ENCODE data around the gene MFSD12. TPM values are rescaled to one million over a fixed set of nuclear protein-coding genes. Genes with fewer than 3 reads are reported as not detected.
A peak's percentile ranks its signal among the peaks of the same experiment; 100 is the strongest.
"Not testable (repeated sequence)": the region's sequence is repeated elsewhere in the genome, so short reads cannot be mapped to it uniquely, and the experiment has no call there.

The MFSD12 gene
- total RNA-seq, 2 experiments from 2014 or later: 62.4 to 63.5 TPM

DNA sequence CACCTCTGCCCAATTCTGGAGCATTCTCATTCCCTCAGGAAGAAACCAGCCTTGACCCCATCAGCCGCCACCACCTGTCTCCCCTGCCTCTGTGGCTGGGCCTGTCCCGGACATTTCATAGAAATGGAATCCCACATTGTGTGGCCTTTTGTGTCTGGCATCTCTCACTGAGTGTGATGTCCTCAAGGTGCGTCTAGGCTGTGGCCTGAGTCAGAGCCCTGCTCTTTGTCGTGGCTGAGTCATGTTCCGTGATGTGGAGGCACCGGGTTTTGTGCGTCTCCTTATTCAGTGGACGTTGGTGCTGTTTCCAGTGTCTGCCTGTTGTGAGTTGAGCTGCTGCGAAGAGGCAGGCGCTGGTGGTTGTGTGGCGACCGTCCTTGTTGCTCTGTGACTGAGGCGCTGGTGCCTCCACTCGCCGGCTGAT is 47.8 kb downstream of the MFSD12 start:
- peak overlapping the region; percentile 30 for H3K27ac Mint-ChIP-seq

DNA sequence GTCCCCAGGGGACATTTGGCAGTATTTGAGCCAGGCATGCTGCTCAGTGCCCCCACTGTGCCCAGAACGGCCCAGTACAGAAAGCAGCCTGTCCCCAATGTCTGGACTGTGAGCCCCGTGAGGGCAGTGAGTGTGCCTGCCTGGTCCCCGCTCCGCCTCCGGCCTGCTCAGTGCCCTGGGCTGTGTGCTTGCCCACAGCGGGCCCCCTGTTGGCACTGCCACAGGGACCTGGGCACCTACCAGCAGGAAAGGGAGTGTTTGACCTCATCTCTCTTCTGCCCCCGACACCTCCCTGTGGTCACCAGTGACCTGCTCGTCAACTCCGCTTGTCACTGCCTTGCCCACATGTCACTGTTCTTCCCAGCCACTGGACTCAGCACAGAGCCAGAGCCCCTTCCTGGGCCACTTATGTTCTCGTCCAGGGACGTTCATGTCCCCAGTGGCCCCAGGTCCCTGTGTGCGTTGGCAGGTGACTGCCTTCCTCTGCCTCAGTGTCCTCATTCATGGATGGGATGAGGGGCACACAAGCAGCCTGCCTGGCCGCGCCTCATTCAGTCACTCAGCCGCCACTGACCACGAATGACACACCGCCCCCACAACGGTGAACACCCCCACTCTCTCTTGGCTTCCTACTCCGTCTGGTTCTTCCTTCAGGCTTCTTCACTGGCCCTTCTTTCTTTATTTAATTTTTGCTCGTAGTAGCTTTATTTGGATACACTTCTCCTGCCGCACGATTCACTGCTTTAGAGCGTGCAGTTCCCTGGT is 48.4 kb downstream of the MFSD12 start:
- Mint-ChIP-seq H3K36me3 (ENCODE audit: low read depth) (peaks cover 14% of the 10 kb centered on the region), H3K27ac (peak overlapping the region; percentile 30), H3K27me3 (no peaks in the 10 kb centered on the region), H3K4me1 (ENCODE audit: low read depth) (peaks cover 52% of the 10 kb centered on the region), H3K9me3 (no peaks in the 10 kb centered on the region), H3K4me3 (peak overlapping the region; percentile 37)
- ATAC-seq: no peak
- CTCF ChIA-PET: no interaction called here
- POLR2A ChIA-PET: interaction anchor here (0.6 kb wide), 1 partner anchor 14 kb away, joined by 5 read pairs; no protein-coding TSS in a partner anchor
- intact Hi-C loops (cut with micrococcal nuclease): no loop called here
- DNase-seq: peak; percentile 39
- TF ChIP-seq, protein P1, sequence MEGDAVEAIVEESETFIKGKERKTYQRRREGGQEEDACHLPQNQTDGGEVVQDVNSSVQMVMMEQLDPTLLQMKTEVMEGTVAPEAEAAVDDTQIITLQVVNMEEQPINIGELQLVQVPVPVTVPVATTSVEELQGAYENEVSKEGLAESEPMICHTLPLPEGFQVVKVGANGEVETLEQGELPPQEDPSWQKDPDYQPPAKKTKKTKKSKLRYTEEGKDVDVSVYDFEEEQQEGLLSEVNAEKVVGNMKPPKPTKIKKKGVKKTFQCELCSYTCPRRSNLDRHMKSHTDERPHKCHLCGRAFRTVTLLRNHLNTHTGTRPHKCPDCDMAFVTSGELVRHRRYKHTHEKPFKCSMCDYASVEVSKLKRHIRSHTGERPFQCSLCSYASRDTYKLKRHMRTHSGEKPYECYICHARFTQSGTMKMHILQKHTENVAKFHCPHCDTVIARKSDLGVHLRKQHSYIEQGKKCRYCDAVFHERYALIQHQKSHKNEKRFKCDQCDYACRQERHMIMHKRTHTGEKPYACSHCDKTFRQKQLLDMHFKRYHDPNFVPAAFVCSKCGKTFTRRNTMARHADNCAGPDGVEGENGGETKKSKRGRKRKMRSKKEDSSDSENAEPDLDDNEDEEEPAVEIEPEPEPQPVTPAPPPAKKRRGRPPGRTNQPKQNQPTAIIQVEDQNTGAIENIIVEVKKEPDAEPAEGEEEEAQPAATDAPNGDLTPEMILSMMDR (IDR thresholded peaks at IDR 0.05): no peak

More for the DNA sequence above, 47.8 kb downstream of the MFSD12 start:
- TF ChIP-seq, protein P1 (IDR thresholded peaks at IDR 0.05): no peak
- H3K4me1 Mint-ChIP-seq (ENCODE audit: low read depth): peaks cover 51% of the 10 kb centered on the region
- ChIA-PET CTCF (no interaction called here), POLR2A (interaction anchor here (0.6 kb wide), 1 partner anchor 15 kb away, joined by 5 read pairs; no protein-coding TSS in a partner anchor)
- peak; percentile 63 for DNase-seq
- no peaks in the 10 kb centered on the region for H3K27me3 Mint-ChIP-seq
- peaks cover 14% of the 10 kb centered on the region for H3K36me3 Mint-ChIP-seq (ENCODE audit: low read depth)
- intact Hi-C loops (cut with micrococcal nuclease): no loop called here
- ATAC-seq: no peak
- peak overlapping the region; percentile 0 for H3K4me3 Mint-ChIP-seq
- no peaks in the 10 kb centered on the region for H3K9me3 Mint-ChIP-seq

DNA sequence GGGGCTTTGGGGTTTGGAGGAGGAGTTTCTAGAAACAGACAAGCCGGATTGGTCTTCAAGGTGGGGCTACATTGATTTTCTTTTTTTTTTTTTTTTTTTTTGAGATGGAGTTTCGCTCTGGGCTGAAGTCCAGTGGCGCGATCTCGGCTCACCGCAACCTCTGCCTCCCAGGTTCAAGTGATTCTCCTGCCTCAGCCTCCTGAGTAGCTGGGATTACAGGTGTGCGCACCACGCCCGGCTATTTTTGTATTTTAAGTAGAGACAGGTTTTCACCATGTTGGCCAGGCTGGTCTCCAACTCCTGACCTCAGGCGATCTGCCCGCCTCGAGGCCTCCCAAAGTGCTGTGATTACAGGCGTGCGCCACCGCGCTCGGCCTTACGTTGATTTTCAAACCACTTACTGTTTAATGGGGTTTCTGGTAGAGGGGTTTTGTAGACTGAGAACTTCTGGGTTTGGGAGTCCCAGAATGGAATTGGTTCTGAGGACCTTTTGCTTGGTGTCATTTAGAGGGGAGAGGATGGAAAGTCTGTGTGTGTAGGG is 49.2 kb downstream of the MFSD12 start:
- POLR2A ChIA-PET; H3K9me3 Mint-ChIP-seq; CTCF ChIA-PET; ATAC-seq; H3K27ac Mint-ChIP-seq; H3K27me3 Mint-ChIP-seq; DNase-seq; intact Hi-C loops (cut with micrococcal nuclease): not testable (repeated sequence)
- peaks cover 49% of the 10 kb centered on the region for H3K4me1 Mint-ChIP-seq (ENCODE audit: low read depth)
- peaks cover 14% of the 10 kb centered on the region for H3K36me3 Mint-ChIP-seq (ENCODE audit: low read depth)
- H3K4me3 Mint-ChIP-seq: peak overlapping the region; percentile 88

DNA sequence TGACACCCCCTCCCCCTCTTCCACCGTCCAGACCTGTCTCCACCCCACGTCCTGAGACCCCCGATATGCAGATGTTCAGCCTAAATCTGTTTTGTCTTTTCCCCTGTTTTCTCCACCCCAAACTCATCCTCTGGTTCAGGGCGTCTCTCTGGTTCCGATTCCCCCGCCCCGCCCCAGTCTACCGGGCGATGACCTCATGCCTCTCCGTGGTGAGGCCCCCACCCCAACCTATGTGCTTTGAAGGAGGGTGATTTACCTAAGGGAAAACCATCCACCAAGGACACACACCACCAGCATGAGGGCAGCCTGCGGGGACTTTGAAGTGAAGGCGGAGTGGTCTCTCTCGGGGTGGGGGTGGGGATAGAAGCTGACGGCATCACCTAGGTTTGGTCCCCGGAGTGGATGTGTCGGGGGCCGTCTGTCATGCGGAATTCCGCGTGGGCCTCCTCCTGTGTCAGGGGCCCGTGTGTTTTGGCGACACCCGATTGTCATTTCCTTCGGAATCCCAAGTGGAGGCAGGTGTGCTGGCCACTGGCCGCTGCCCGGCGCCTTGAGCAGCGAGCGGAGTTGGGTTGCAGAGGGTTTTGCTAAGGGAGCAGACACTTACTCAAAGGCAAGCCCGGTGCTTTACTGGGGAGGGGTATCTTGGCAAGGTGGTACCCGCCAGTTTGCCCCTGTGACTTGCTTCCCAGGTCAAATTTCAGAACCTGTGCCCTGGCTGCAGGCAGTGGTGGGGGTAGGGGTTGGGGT is 49.8 kb downstream of the MFSD12 start:
- peaks cover 49% of the 10 kb centered on the region for H3K4me1 Mint-ChIP-seq (ENCODE audit: low read depth)
- H3K4me3 Mint-ChIP-seq: peak overlapping the region; percentile 88
- ATAC-seq (no peak), DNase-seq (peak; percentile 50)
- peak overlapping the region; percentile 85 for H3K27ac Mint-ChIP-seq
- no peaks in the 10 kb centered on the region for H3K27me3 Mint-ChIP-seq
- intact Hi-C loops (cut with micrococcal nuclease): no loop called here
- TF ChIP-seq, protein P1 (IDR thresholded peaks at IDR 0.05): no peak
- H3K9me3 Mint-ChIP-seq: no peaks in the 10 kb centered on the region
- ChIA-PET CTCF (no interaction called here), POLR2A (no interaction called here)
- H3K36me3 Mint-ChIP-seq (ENCODE audit: low read depth): peaks cover 14% of the 10 kb centered on the region

DNA sequence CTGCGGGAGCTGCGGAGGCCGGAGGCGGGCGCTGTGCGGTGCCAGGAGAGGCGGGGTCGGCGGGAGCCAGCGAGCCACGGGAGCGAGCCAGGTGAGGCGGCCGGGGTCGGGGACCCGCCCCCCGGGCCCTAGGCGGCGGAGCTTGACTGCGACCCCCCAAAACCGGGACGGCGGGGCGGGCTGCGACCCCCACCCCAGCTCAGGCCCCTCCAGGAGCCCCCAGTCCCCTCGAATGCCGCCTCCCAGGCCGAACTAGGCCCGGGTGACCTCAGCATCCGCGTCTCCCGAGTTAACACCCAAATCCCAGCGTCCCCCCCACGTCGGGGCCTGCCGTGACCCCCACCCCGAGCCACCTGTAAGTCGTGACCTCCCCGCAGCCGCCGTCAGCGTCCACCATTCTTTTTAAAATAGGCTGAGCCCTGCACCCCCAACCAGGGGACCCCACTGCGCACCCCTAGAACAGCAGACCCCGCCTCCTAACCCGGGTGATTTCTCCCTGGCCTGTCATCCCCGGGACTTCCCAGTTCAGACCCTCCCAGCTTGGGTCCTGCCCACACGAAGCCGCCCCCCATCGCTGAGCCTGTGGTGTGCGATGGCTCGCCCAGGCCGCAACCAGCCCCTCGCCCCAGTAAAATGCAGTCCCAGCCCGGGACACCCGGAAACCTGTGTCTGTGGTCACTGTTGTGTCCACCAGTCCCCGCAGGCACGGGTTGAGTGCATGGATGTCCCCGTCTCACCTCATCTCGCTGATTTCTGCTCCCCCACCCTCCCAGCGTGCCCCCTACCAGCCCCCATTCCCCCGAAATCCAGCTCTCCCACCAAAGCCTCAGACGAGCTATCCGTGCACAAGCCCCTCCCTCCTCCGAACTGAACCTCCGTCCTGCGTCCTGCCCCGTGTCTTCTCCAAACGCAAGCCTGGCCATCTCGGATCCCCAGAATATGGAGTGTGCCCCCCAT is 50.7 kb downstream of the MFSD12 start:
- Mint-ChIP-seq H3K9me3 (no peaks in the 10 kb centered on the region), H3K36me3 (ENCODE audit: low read depth) (peaks cover 14% of the 10 kb centered on the region), H3K27me3 (no peaks in the 10 kb centered on the region), H3K4me3 (peak overlapping the region; percentile 88), H3K27ac (peak overlapping the region; percentile 85), H3K4me1 (ENCODE audit: low read depth) (peaks cover 44% of the 10 kb centered on the region)
- CTCF ChIA-PET: no interaction called here
- intact Hi-C loops (cut with micrococcal nuclease): no loop called here
- TF ChIP-seq, protein P1 (IDR thresholded peaks at IDR 0.05): no peak
- DNase-seq (peak; percentile 49), ATAC-seq (no peak)
- POLR2A ChIA-PET: interaction anchor here (0.8 to 1.0 kb wide), 2 partner anchors 9 to 38 kb away, joined by 3 read pairs; no protein-coding TSS in a partner anchor

Measured in activated CD8-positive, alpha-beta T cell treated with anti-CD3 and anti-CD28 coated beads for 36 hours (primary cell).